Dermis blood vessel endothelial cell (primary cell): ENCODE results near the gene SRC. TPM values are rescaled to one million over a fixed set of nuclear protein-coding genes. Genes with fewer than 3 reads are reported as not detected.

Source experiments
- DNase-seq: peaks from one replicate; pipeline ENCODE4 v3.0.0; 2010
- total RNA-seq: library from RNA; depleted of rRNA; stranded (reverse); fragments of >200 nt; gene quantifications from 2 replicates; pipeline ENCODE4 v1.2.3, GENCODE V29; 2014

Gene SRC
- total RNA-seq, 1 donor from 2014 or later = 1.5 TPM

- no peak for DNase-seq
Measured at GRCh38 chr20:37397954-37398749, 52.2 kb downstream of the SRC start.

GRCh38 chr20:37398750-37399621 lies 53.0 kb downstream of the SRC start:
- DNase-seq = no peak

- DNase-seq = no peak
Measured at GRCh38 chr20:37401282-37401929, 55.5 kb downstream of the SRC start.

GRCh38 chr20:37401930-37402675 lies 56.2 kb downstream of the SRC start:
- DNase-seq = no peak

GRCh38 chr20:37403107-37404033 lies 57.4 kb downstream of the SRC start:
- DNase-seq = no peak

GRCh38 chr20:37404461-37404890 lies 58.5 kb downstream of the SRC start:
- no peak for DNase-seq

GRCh38 chr20:37405351-37405897 lies 59.5 kb downstream of the SRC start:
- no peak for DNase-seq

- DNase-seq = peak; percentile 51
Measured at GRCh38 chr20:37406010-37406998, 60.4 kb downstream of the SRC start.

- DNase-seq = no peak
Measured at GRCh38 chr20:37407019-37407566, 61.2 kb downstream of the SRC start.

- DNase-seq = no peak
Measured at GRCh38 chr20:37407573-37408002, 61.6 kb downstream of the SRC start.

GRCh38 chr20:37408302-37409193 lies 62.6 kb downstream of the SRC start:
- no peak for DNase-seq

- peak; percentile 18 for DNase-seq
Measured at GRCh38 chr20:37411408-37412219, 65.7 kb downstream of the SRC start.

- no peak for DNase-seq
Measured at GRCh38 chr20:37413023-37413334, 67.0 kb downstream of the SRC start.

GRCh38 chr20:37413379-37413778 lies 67.4 kb downstream of the SRC start:
- DNase-seq = no peak

GRCh38 chr20:37414224-37415035 lies 68.5 kb downstream of the SRC start:
- DNase-seq = no peak
